HG03439 (cell line): ENCODE measurements around the gene TP53INP2.
"Not testable (repeated sequence)": the region's sequence is repeated elsewhere in the genome, so short reads cannot be mapped to it uniquely, and the experiment has no call there.

Source experiments
- ATAC-seq: cut with Tn5 transposase; IDR thresholded peaks from one replicate; pipeline ENCODE4 v1.9.1; 2021; ENCODE audit warnings: mild to moderate bottlenecking, moderate library complexity; ENCODE audit not compliant: unreplicated experiment

The TP53INP2 gene

GRCh38 chr20:34705397-34706301, 1.5 kb downstream of the TP53INP2 start:
- no peak for ATAC-seq

GRCh38 chr20:34706302-34706875, 2.2 kb downstream of the TP53INP2 start:
- no peak for ATAC-seq

GRCh38 chr20:34706912-34707784, 3.0 kb downstream of the TP53INP2 start:
- ATAC-seq = no peak

GRCh38 chr20:34708621-34709043, 4.5 kb downstream of the TP53INP2 start:
- peak; percentile 9 for ATAC-seq

GRCh38 chr20:34709044-34709830, 5.1 kb downstream of the TP53INP2 start:
- ATAC-seq = peak; percentile 47

- peak; percentile 33 for ATAC-seq
Observed at GRCh38 chr20:34709831-34710567, 5.9 kb downstream of the TP53INP2 start.

DNA sequence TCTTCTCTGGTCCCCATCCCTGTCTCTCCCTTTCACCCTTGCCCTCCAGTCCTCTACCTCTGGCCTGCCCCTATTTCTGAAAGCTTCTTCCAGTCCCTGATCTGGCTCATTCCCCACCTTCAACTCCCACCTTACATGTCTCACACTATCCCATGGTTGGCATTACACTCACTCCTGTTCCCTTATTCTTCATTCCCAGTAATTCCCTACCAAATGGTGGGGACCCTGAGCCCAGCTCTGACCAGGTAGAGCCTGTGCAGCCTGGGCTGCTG, 6.4 kb downstream of the TP53INP2 start:
- ATAC-seq = no peak

DNA sequence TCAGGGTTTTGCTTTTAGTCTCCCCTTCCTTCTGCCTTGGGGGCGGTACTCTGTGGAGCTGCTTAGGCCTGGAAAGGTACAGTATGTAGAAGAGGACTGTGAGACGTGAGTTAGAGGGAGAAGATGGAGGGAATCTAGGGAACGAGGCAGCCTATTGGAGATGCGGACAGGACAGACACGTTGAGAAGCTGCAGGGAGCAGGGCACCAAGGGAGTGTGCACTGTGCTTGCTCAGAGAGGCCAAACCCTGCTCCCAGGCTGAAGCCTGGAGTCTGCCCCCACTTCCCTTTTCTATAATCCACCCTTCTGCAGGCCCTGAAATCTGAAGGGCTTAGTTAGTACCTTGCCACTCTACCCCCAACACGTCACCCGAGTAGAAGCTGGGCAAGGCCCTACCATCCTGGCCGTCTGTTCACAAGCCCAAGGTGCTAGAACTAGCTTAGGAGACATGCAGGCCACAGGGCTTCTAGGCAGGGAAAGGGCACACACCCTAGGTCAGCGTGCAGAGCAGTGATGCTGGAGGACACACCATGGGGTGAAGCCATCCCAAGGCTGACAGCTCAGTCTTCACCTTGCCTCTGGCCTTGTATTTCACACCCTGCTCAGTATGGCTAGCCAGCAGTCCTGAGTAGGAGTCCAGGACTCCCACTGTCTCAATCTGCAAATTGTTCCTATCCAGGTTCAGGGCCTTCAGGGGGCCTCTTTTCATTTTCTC, 6.9 kb downstream of the TP53INP2 start:
- no peak for ATAC-seq

DNA sequence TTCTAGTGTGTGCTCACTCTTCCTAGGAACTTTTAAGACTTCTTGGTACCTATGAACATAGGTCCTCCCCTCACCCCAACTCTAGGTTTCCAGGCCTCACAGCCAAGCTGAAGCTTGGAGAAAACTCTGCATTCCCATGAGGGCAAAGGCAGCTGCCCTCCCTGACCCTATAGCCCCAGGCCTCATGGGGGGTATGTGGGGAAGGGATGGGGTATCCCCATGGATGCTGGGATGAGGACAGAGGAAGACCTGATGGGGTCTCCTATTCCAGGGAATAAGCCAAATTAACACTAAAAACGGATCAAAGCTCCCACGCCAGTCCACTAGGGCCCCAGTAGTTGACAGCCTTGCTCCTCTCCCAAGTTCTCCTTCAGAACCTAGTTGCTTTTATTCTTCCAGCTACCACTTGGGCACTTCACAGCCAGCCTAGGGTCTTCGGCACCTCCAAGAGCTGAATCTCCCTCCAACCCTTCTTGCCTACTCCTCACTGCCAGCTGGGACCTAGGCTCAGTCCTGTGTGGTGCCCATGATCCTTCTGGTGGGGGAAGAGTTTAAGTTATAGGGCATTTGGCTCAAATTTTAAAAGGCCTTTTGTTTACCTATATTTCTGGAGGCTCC, 7.8 kb downstream of the TP53INP2 start:
- ATAC-seq = no peak

GRCh38 chr20:34712525-34713192, 8.5 kb downstream of the TP53INP2 start:
- ATAC-seq = no peak

GRCh38 chr20:34713194-34713943, 9.2 kb downstream of the TP53INP2 start:
- no peak for ATAC-seq

DNA sequence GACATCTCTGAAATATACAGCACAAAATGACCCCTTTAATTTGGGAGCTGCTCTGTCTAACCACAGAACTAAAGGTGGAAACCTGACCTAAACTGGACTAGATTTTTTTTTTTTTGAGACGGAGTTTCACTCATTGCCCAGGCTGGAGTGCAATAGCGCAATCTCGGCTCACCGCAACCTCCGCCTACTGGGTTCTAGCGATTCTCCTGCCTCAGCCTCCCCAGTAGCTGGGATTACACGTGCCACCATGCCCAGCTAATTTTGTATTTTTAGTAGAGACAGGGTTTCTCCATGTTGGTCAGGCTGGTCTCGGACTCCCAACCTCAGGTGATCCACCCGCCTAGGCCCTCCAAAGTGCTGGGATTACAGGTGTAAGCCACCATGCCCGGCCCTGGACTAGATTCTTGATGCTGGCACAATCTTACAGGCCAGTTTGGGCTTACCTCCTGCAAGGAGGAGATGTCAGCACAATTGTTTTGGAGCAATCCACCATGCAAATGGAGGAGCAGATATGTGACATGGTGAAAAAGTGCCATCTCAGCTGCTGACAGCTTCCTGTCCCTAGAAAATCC, 9.9 kb downstream of the TP53INP2 start:
- ATAC-seq = not testable (repeated sequence)

GRCh38 chr20:34715384-34715783, 11.2 kb downstream of the TP53INP2 start:
- no peak for ATAC-seq

DNA sequence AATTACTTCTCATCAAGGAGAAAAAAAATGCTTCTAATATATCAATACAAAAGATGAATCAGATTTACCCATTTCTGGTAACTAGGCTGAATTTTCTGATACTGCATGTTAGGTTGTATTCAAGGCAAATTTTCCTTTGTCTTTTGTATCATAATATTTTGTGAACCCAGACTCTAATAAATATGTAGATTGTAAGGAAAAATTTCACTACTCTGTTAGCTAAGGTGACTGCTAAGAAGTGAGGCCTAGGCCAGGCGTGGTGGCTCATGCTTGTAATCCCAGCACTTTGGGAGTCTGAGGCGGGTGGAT, 12.7 kb downstream of the TP53INP2 start:
- no peak for ATAC-seq

- no peak for ATAC-seq
Observed at GRCh38 chr20:34717230-34718095, 13.3 kb downstream of the TP53INP2 start.

DNA sequence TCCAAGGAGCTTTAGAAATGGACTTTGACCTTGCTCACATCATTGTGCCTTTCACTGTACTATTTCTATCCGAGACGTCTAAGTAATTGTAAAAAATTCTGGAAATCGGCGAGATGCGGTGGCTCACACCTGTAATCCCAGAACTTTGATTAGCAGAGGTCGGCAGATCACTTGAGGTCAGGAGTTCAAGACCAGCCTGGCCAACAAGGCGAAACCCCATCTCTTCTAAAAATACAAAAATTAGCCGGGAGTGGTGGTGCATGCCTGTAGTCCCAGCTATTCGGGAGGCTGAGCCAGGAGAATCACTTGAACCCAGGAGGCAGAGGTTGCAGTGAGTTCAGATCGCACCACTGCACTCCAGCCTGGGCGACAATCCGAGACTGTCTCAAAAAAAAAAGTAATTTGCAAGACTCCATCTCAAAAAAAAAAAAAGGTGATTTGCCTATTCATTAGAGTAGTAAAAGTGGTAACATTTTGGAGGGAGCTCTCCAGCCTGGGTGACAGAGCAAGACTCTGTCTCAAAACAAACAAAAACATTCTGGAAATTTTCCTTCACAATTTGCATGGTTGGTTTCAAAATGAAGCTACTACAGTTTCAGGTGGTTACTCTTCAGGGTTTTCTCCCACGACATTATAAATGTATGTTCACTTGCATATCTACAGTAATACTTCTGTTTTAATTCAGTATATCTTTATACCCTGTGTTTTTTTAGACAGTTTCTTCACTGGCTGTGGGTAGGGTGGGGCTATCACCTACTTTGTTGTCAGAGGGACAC, 15.3 kb downstream of the TP53INP2 start:
- peak; percentile 88 for ATAC-seq
